Neural crest cell (in vitro differentiated cells): ENCODE measurements around the gene VENTX. TPM values are rescaled to one million over a fixed set of nuclear protein-coding genes. Genes with fewer than 3 reads are reported as not detected.

ENCODE experiments used
- DNase-seq: peaks from one replicate; pipeline ENCODE4 v3.0.0; 2021; ENCODE audit warnings: low read depth, mixed read lengths, low spot score
- H3K27ac Mint-ChIP-seq: one replicate; pipeline ENCODE4 v1.8.0; 2021; ENCODE audit warnings: mild to moderate bottlenecking, mixed read lengths; ENCODE audit not compliant: unreplicated experiment
- H3K27me3 Mint-ChIP-seq: 2 replicates; pipeline ENCODE4 v1.8.0; 2021; ENCODE audit warnings: low read depth, mild to moderate bottlenecking, mixed read lengths
- H3K36me3 Mint-ChIP-seq: 2 replicates; pipeline ENCODE4 v1.8.0; 2021; ENCODE audit warnings: low read depth, mild to moderate bottlenecking, mixed read lengths
- H3K4me1 Mint-ChIP-seq: 2 replicates; pipeline ENCODE4 v1.8.0; 2021; ENCODE audit warnings: mixed read lengths
- H3K4me3 Mint-ChIP-seq: one replicate; pipeline ENCODE4 v1.8.0; 2021; ENCODE audit warnings: mild to moderate bottlenecking, mixed read lengths
- H3K9me3 Mint-ChIP-seq: 2 replicates; pipeline ENCODE4 v1.8.0; 2021; ENCODE audit warnings: mixed read lengths
- CTCF ChIP-seq: fragments of 200-600 bp; sonication (generic); conservative IDR thresholded peaks from 2 replicates; pipeline ENCODE4 v1.5.0; 2021; ENCODE audit warnings: antibody characterized with exemption, mild to moderate bottlenecking
- total RNA-seq: library from RNA; stranded (reverse); gene quantifications from 2 replicates; pipeline ENCODE4 v1.2.1, GENCODE V29; 2021

Gene VENTX
- total RNA-seq, 1 donor from 2014 or later = not detected

DNA sequence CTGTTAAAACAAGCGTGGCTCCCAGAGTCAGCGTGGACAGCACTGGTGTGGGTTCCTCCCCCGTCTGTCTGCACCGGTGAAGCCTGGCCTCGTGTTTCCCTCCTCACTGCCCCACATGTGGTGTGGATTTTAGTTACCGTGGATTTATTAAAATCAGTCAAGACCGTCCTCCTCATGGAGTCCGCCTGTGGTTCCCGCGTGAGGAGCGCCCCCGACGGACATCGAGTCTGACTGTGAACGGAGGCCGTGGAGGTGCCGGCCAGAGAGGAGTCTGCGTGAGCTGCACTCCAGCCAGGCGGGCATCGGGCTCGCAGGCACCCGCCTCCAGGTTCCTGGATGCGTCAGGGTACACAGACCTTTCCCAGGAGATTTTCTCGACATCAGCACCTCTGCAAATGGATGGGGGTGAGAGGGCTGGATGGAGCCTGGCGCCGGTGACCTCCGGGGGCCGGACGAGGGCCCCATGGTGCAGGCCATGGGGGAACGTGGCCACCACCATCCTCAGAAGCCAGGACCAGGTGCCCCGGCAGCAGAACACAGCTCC, 33.9 kb upstream of the VENTX start:
- Mint-ChIP-seq H3K4me3 (no peak overlapping the region), H3K27me3 (no peaks in the 10 kb centered on the region)

DNA sequence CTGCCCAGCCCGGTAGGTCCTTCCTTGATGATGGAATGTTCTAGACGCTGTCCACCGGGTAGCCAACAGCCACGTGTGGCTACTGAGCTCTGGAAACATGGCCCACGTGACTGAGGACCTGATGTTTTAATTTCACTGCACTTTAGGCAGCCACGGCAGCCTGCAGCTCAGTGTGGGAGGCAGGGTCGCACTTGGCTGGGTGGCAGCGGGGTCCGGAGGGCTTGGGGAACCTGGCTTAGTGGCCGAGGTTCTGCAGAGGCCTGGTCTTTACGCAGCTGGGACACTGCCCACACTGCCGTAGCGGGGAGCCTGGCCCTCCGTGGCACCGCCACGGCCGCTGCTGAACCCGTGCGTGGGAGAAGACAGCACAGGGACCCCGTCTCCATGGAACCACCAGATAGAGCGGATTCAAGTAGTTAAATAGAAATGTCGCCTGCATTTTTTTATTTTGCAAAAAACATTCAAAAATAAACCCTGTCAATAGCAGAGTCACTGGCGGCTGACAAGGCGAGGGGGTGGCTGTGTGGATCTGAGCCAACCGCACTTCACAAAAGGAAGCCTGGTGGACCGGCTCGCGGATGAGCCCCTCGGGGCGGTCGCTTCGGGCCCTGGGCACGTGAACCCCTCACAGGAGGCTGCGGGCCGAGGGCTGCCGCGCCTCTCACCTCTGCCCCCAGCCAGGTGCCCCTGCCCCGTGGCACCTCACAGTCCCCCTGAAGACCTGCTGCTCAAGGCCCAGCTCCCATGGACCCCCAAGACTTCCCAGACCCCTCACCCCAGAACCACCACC, 33.2 kb upstream of the VENTX start:
- H3K36me3 Mint-ChIP-seq = no peaks in the 10 kb centered on the region
- no peak overlapping the region for H3K4me3 Mint-ChIP-seq
- no peaks in the 10 kb centered on the region for H3K4me1 Mint-ChIP-seq
- H3K9me3 Mint-ChIP-seq = no peaks in the 10 kb centered on the region
- TF ChIP-seq CTCF = no peak
- no peaks in the 10 kb centered on the region for H3K27me3 Mint-ChIP-seq
- no peak overlapping the region for H3K27ac Mint-ChIP-seq
- DNase-seq = no peak

More for the DNA sequence above, 33.9 kb upstream of the VENTX start:
- no peaks in the 10 kb centered on the region for H3K4me1 Mint-ChIP-seq
- no peak for DNase-seq
- no peak overlapping the region for H3K27ac Mint-ChIP-seq
- H3K36me3 Mint-ChIP-seq = no peaks in the 10 kb centered on the region
- H3K9me3 Mint-ChIP-seq = no peaks in the 10 kb centered on the region
- TF ChIP-seq CTCF = no peak

DNA sequence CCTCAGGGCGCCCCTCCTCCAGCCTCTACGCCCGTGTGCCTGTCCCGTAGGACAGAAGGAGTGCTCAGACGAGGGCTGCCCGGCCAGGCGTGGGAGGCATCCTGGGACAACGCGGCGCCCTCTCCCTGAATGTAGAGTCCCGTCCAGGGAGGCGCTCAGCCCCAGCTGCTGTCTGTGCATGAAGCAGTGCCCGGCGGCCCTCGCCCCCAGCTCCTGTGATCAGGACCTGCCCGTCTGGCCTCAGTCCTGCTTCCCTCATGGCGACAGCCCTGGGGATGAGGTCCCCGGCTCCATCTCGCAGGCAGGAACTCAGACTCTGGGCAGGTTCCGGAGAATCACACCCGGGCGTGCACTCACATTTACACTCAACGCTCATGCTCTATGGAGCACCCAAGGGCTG, 32.5 kb upstream of the VENTX start:
- Mint-ChIP-seq H3K4me1 (no peaks in the 10 kb centered on the region), H3K27me3 (no peaks in the 10 kb centered on the region), H3K27ac (no peak overlapping the region), H3K9me3 (no peaks in the 10 kb centered on the region), H3K36me3 (no peaks in the 10 kb centered on the region), H3K4me3 (no peak overlapping the region)
- no peak for DNase-seq
- no peak for TF ChIP-seq CTCF

- Mint-ChIP-seq H3K36me3 (no peaks in the 10 kb centered on the region), H3K27me3 (no peaks in the 10 kb centered on the region), H3K4me3 (no peak overlapping the region), H3K27ac (no peak overlapping the region), H3K9me3 (no peaks in the 10 kb centered on the region), H3K4me1 (no peaks in the 10 kb centered on the region)
- no peak for TF ChIP-seq CTCF
- DNase-seq = no peak
Measured at GRCh38 chr10:133206356-133207040, 31.2 kb upstream of the VENTX start.

GRCh38 chr10:133207041-133207600, 30.5 kb upstream of the VENTX start:
- Mint-ChIP-seq H3K4me3 (no peak overlapping the region), H3K4me1 (no peaks in the 10 kb centered on the region), H3K27ac (no peak overlapping the region), H3K36me3 (no peaks in the 10 kb centered on the region), H3K9me3 (no peaks in the 10 kb centered on the region), H3K27me3 (no peaks in the 10 kb centered on the region)
- no peak for TF ChIP-seq CTCF
- no peak for DNase-seq
